ENCODE results near the gene TMEM225. TPM values are rescaled to one million over a fixed set of nuclear protein-coding genes. Genes with fewer than 3 reads are reported as not detected.
"Not testable (repeated sequence)": the region's sequence is repeated elsewhere in the genome, so short reads cannot be mapped to it uniquely, and the experiment has no call there.

TMEM225 gene
- total and polyA plus RNA-seq, 7 donors: not detected

DNA sequence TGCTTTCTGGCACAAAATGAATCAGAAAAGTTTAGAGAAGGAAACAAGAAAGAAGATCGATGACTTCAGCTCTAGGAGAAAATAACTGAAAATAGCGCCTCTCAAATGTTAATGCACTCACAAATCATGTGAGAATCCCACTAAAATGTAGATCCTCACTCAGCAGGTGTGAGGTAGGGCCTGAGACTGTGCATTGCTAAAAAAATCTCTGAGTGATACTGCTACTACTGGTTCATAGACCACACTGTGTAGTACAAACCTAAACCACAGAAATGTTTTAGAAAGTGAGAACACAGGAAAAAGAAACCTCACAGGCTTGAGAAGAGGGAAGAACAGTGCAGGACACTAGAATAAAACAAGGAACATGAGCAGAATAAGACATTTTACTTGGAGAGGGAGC is 18.5 kb upstream of the TMEM225 start:
- Histone ChIP-seq H3K27me3 (no peaks in the 10 kb centered on the region), H3K4me1 (no peaks in the 10 kb centered on the region), H3K4me3 (no peak overlapping the region), H3K27ac (no peak overlapping the region), H3K36me3 (no peaks in the 10 kb centered on the region), H3K9me3 (no peaks in the 10 kb centered on the region)
- intact Hi-C loops (cut with DNase I): no loop called here
- no peak for DNase-seq
- 75 to 90% methylated on average over 2 of the region's 2 CpGs for WGBS, 2 donors
- TF ChIP-seq, protein P1, sequence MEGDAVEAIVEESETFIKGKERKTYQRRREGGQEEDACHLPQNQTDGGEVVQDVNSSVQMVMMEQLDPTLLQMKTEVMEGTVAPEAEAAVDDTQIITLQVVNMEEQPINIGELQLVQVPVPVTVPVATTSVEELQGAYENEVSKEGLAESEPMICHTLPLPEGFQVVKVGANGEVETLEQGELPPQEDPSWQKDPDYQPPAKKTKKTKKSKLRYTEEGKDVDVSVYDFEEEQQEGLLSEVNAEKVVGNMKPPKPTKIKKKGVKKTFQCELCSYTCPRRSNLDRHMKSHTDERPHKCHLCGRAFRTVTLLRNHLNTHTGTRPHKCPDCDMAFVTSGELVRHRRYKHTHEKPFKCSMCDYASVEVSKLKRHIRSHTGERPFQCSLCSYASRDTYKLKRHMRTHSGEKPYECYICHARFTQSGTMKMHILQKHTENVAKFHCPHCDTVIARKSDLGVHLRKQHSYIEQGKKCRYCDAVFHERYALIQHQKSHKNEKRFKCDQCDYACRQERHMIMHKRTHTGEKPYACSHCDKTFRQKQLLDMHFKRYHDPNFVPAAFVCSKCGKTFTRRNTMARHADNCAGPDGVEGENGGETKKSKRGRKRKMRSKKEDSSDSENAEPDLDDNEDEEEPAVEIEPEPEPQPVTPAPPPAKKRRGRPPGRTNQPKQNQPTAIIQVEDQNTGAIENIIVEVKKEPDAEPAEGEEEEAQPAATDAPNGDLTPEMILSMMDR (IDR thresholded peaks at IDR 0.05): no peak
- no peak for TF ChIP-seq POLR2AphosphoS5 (IDR thresholded peaks at IDR 0.05)
- no peak for TF ChIP-seq EP300 (IDR thresholded peaks at IDR 0.05)
- TF ChIP-seq POLR2A (IDR thresholded peaks at IDR 0.05): no peak

DNA sequence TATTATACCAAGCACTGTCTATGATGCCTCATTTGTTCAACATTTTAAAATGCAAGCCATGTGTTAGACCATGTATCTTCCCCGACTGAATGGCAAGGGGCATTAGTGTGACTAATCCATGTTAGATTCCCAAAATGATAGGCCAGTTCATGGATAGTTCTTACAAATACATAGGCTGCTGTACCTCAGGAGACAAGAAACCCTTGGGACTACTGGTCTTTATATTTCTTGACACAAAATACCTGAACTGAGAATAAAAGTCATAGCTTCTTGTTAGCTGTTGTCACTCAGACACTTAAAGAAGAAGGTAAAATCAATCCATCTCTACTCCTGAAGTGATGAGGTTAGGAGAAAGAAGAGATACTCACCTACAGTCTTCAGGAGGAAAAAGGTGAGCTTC is 16.4 kb upstream of the TMEM225 start, which contains the start of gene OR8D4:
Gene OR8D4 (plus strand): TSS at position 301 of the 400 bp plus-strand sequence. CDS start 4,265 bp downstream, outside the sequence.
- TF ChIP-seq, protein P1 (IDR thresholded peaks at IDR 0.05): no peak
- TF ChIP-seq POLR2A (IDR thresholded peaks at IDR 0.05) (no peak), EP300 (IDR thresholded peaks at IDR 0.05) (no peak), POLR2AphosphoS5 (IDR thresholded peaks at IDR 0.05) (no peak)
- H3K9me3 ChIP-seq: no peaks in the 10 kb centered on the region
- no peaks in the 10 kb centered on the region for H3K27me3 ChIP-seq
- no peak for DNase-seq
- H3K27ac ChIP-seq: no peak within 1 kb of the TSS
- no peak within 1 kb of the TSS for H3K4me3 ChIP-seq
- no peaks in the 10 kb centered on the region for H3K36me3 ChIP-seq
- WGBS, 2 donors: 92 to 94% methylated on average over 1 of the region's 1 CpG
- intact Hi-C loops (cut with DNase I): no loop called here
- no peaks in the 10 kb centered on the region for H3K4me1 ChIP-seq

DNA sequence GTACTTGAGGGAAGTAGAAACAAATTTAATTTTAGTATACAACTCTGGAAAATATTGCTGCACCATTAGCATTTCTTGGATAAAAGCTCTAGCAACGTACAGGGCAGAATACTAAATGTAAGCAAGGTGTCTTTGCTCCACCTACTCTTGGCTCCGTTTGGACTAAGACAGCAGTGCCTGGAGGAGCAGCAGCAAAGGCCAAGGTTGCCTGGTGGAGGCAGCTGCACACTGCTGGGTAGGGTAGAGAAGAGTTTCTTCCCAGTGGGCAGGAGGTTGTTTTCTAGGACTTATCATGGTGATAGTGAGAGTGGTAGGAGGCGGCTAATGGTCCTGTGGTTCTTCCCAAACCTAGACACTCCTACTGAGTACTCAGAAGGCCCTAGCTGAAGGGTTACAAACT is 14.3 kb upstream of the TMEM225 start:
- no peaks in the 10 kb centered on the region for H3K36me3 ChIP-seq
- no peak overlapping the region for H3K27ac ChIP-seq
- TF ChIP-seq, protein P1 (IDR thresholded peaks at IDR 0.05): no peak
- no peak for TF ChIP-seq POLR2AphosphoS5 (IDR thresholded peaks at IDR 0.05)
- no peak for TF ChIP-seq EP300 (IDR thresholded peaks at IDR 0.05)
- no peak for TF ChIP-seq POLR2A (IDR thresholded peaks at IDR 0.05)
- H3K9me3 ChIP-seq: no peaks in the 10 kb centered on the region
- H3K4me3 ChIP-seq: no peak overlapping the region
- intact Hi-C loops (cut with DNase I): no loop called here
- no peaks in the 10 kb centered on the region for H3K4me1 ChIP-seq
- no peaks in the 10 kb centered on the region for H3K27me3 ChIP-seq
- no peak for DNase-seq
- WGBS, 2 donors: 77% methylated on average over 3 of the region's 3 CpGs

DNA sequence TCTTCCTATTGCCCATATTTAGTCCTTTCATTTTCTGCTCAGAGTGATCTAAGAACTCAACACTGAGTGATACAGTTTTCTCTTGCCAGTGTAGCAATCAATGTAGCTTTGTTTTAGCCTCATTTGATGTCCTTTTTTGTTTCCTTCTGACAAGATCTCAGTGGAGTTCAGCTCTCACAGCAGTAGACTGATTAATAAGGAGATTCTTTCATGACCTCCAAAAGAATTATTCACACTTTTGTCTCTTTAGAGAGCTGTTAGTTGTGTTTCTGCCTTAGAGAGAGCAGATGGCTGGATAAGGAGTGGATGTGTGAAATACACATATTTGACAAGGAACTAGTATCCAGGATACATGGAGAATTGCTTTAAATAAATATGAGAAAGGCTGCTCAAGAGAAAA is 6.6 kb upstream of the TMEM225 start:
- no peaks in the 10 kb centered on the region for H3K27me3 ChIP-seq
- no peaks in the 10 kb centered on the region for H3K9me3 ChIP-seq
- no peak overlapping the region for H3K4me3 ChIP-seq
- DNase-seq: no peak
- no peaks in the 10 kb centered on the region for H3K4me1 ChIP-seq
- intact Hi-C loops (cut with DNase I): no loop called here
- TF ChIP-seq POLR2AphosphoS5 (IDR thresholded peaks at IDR 0.05): no peak
- no peak for TF ChIP-seq POLR2A (IDR thresholded peaks at IDR 0.05)
- TF ChIP-seq EP300 (IDR thresholded peaks at IDR 0.05): no peak
- TF ChIP-seq, protein P1 (IDR thresholded peaks at IDR 0.05): no peak
- no peaks in the 10 kb centered on the region for H3K36me3 ChIP-seq
- no peak overlapping the region for H3K27ac ChIP-seq

DNA sequence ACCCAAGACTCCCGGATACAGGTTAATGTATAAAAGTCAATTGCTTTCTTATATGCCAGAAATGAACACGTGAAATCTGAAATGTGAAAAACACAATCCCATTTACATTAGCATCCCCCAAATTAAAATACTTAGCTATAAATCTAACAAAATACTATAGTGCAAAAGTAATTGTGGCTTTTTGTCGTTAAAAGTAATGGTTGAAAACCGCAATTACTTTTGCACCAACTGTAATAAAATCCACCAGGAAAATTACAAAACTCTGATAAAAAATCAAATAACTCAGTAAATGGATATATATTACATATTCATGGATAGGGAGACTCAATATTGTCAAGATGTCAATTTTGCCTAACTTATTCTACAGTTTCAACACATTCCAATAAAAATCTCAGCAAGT is 4.6 kb downstream of the TMEM225 start:
- 91% methylated on average over 4 of the region's 4 CpGs for WGBS, 2 donors
- no peaks in the 10 kb centered on the region for H3K9me3 ChIP-seq
- H3K27me3 ChIP-seq: no peaks in the 10 kb centered on the region
- intact Hi-C loops (cut with DNase I): no loop called here
- TF ChIP-seq POLR2AphosphoS5 (IDR thresholded peaks at IDR 0.05) (no peak), EP300 (IDR thresholded peaks at IDR 0.05) (no peak), POLR2A (IDR thresholded peaks at IDR 0.05) (no peak)
- TF ChIP-seq, protein P1 (IDR thresholded peaks at IDR 0.05): no peak
- H3K4me3 ChIP-seq: no peak overlapping the region
- H3K4me1 ChIP-seq: no peaks in the 10 kb centered on the region
- H3K27ac ChIP-seq: no peak overlapping the region
- no peak for DNase-seq
- H3K36me3 ChIP-seq: no peaks in the 10 kb centered on the region

DNA sequence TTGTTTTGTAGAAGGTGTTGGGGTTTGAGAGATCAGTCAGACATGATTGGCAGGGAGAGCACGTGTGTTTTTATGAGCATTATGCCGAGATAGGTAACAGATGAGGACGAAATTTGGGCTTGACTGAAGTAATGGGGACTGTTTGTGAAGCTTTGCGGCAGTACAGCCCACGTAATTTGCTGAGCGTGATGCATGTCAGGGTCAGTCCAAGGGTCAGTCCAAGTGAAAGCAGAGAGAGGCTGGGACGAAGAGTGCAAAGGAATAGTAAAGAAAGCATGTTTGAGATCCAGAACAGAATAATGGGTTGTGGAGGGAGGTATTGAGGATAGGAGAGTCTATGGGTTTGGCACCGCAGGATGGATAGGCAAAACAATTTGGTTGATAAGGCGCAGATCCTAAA is 17.7 kb downstream of the TMEM225 start:
- H3K4me1 ChIP-seq; H3K36me3 ChIP-seq; H3K27me3 ChIP-seq; intact Hi-C loops (cut with DNase I); DNase-seq; H3K4me3 ChIP-seq; H3K27ac ChIP-seq; H3K9me3 ChIP-seq: not testable (repeated sequence)
- WGBS, 2 donors: 63 to 71% methylated on average over 9 of the region's 9 CpGs

DNA sequence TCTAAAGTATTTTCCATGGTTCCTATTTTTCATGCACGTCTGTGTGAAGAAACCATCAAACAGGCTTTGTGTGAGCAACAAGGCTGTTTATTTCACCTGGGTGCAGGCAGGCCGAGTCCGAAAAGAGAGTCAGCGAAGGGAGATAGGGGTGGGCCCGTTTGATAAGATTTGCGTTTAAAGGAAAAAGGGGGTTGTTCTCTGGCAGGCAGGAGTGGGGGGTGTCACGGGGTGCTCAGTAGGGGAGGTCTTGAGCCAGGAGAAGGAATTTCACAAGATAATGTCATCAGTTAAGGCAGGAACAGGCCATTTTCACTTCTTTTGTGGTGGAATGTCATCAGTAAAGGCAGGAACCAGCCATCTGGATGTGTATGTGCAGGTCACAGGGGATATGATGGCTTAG is 20.2 kb downstream of the TMEM225 start:
- H3K36me3 ChIP-seq; H3K27ac ChIP-seq; H3K4me3 ChIP-seq; H3K4me1 ChIP-seq; intact Hi-C loops (cut with DNase I); DNase-seq; H3K27me3 ChIP-seq; H3K9me3 ChIP-seq: not testable (repeated sequence)
- WGBS, 2 donors: 64 to 67% methylated on average over 7 of the region's 7 CpGs

Measured in sigmoid colon (tissue), 7 donors.